ENCODE results near the gene TNFRSF8. TPM values are rescaled to one million over a fixed set of nuclear protein-coding genes. Genes with fewer than 3 reads are reported as not detected.

The TNFRSF8 gene
- total RNA-seq, 2 donors from 2014 or later, result 0.32 to 4.7 TPM

GRCh38 chr1:12171206-12172041, 108.3 kb downstream of the TNFRSF8 start:
- DNase-seq (ENCODE audit: low spot score), result no peak
- WGBS, result 93% methylated on average over 12 of the region's 12 CpGs
- no peaks in the 10 kb centered on the region for H3K9me3 ChIP-seq
- no peaks in the 10 kb centered on the region for H3K36me3 ChIP-seq
- TF ChIP-seq, protein P1, sequence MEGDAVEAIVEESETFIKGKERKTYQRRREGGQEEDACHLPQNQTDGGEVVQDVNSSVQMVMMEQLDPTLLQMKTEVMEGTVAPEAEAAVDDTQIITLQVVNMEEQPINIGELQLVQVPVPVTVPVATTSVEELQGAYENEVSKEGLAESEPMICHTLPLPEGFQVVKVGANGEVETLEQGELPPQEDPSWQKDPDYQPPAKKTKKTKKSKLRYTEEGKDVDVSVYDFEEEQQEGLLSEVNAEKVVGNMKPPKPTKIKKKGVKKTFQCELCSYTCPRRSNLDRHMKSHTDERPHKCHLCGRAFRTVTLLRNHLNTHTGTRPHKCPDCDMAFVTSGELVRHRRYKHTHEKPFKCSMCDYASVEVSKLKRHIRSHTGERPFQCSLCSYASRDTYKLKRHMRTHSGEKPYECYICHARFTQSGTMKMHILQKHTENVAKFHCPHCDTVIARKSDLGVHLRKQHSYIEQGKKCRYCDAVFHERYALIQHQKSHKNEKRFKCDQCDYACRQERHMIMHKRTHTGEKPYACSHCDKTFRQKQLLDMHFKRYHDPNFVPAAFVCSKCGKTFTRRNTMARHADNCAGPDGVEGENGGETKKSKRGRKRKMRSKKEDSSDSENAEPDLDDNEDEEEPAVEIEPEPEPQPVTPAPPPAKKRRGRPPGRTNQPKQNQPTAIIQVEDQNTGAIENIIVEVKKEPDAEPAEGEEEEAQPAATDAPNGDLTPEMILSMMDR (IDR thresholded peaks at IDR 0.05), result no peak
- intact Hi-C loops (cut with DNase I), result no loop called here
- no peak overlapping the region for H3K27ac ChIP-seq
- H3K27me3 ChIP-seq (replicated peaks; ENCODE audit: insufficient read depth), result no peaks in the 10 kb centered on the region
- H3K4me1 ChIP-seq (replicated peaks), result no peaks in the 10 kb centered on the region
- H3K4me3 ChIP-seq, result no peak overlapping the region

- H3K4me1 ChIP-seq (replicated peaks), result no peaks in the 10 kb centered on the region
- TF ChIP-seq POLR2A (IDR thresholded peaks at IDR 0.05) (no peak), POLR2AphosphoS5 (IDR thresholded peaks at IDR 0.05) (no peak)
- TF ChIP-seq, protein P1 (IDR thresholded peaks at IDR 0.05), result no peak
- H3K27ac ChIP-seq, result peak overlapping the region in 1 of 2 donors; percentile 14
- no peaks in the 10 kb centered on the region for H3K9me3 ChIP-seq
- no peak for DNase-seq (ENCODE audit: low spot score)
- no peak overlapping the region for H3K4me3 ChIP-seq
- no peaks in the 10 kb centered on the region for H3K36me3 ChIP-seq
- intact Hi-C loops (cut with DNase I), result no loop called here
- no peaks in the 10 kb centered on the region for H3K27me3 ChIP-seq (replicated peaks; ENCODE audit: insufficient read depth)
- 83% methylated on average over 14 of the region's 14 CpGs for WGBS
Measured at GRCh38 chr1:12172042-12172851, 109.1 kb downstream of the TNFRSF8 start.

DNA sequence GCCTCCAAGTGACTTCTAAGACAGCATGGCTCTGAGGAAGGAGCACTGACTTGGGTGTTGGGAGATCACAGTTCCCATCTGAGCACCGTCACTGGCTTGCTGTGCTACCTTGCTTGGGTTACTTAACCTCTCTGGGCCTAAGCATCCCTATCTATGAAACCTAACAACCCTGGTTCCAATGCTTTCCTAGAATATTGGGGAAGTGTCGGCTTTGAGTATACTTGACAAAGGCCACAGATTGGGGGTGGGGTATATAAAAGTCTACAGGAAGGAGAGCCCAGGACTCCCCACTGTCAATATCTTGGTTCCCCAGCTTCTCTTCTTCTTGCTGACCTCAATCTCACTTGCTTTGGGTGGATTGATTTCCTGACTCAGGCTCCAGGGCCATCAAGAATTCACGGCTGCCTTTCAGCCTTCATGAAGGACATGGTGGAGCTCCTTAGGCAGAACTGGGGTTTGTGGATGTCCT, 110.0 kb downstream of the TNFRSF8 start:
- no peaks in the 10 kb centered on the region for H3K4me1 ChIP-seq (replicated peaks)
- no peak overlapping the region for H3K4me3 ChIP-seq
- TF ChIP-seq POLR2A (IDR thresholded peaks at IDR 0.05) (no peak), POLR2AphosphoS5 (IDR thresholded peaks at IDR 0.05) (no peak)
- TF ChIP-seq, protein P1 (IDR thresholded peaks at IDR 0.05), result no peak
- no peaks in the 10 kb centered on the region for H3K36me3 ChIP-seq
- no peak overlapping the region for H3K27ac ChIP-seq
- DNase-seq (ENCODE audit: low spot score), result no peak
- no peaks in the 10 kb centered on the region for H3K9me3 ChIP-seq
- intact Hi-C loops (cut with DNase I), result no loop called here
- H3K27me3 ChIP-seq (replicated peaks; ENCODE audit: insufficient read depth), result no peaks in the 10 kb centered on the region
- 80% methylated on average over 3 of the region's 3 CpGs for WGBS

DNA sequence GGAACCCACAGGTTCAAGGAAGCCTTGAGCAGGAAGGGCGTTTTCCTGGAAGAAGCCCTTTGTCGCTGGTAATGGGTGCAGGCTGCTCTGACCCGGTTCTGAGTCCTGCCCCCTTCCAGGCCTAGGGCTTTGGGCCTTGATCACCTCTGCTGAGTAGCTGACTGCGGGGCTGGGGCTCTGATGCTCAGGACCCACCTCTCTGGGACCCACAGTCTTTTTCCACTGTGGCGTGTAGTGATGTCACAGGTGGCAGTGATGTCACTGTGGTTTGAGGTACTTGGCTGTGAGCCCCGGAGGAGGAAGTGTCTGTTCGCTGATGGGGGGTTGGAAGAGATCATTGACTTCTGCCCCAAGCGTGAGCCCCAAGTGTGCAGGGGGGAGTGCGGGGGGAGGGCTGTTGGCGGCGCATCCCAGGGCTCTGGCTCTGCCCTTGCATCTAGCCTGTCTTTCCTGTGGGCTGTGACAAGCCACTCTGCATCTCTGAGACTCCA, 110.6 kb downstream of the TNFRSF8 start:
- TF ChIP-seq, protein P1 (IDR thresholded peaks at IDR 0.05), result no peak
- TF ChIP-seq POLR2A (IDR thresholded peaks at IDR 0.05) (no peak), POLR2AphosphoS5 (IDR thresholded peaks at IDR 0.05) (no peak)
- Histone ChIP-seq H3K9me3 (no peaks in the 10 kb centered on the region), H3K4me1 (replicated peaks) (no peaks in the 10 kb centered on the region), H3K27ac (no peak overlapping the region), H3K4me3 (no peak overlapping the region), H3K27me3 (replicated peaks; ENCODE audit: insufficient read depth) (peaks cover 2% of the 10 kb centered on the region), H3K36me3 (no peaks in the 10 kb centered on the region)
- intact Hi-C loops (cut with DNase I), result no loop called here
- DNase-seq (ENCODE audit: low spot score), result no peak
- 54% methylated on average over 11 of the region's 11 CpGs for WGBS
